Transverse colon (tissue), 4 donors: ENCODE results near the gene RAPGEF4. TPM values are rescaled to one million over a fixed set of nuclear protein-coding genes. Genes with fewer than 3 reads are reported as not detected.

Experiments used
- DNase-seq: peaks from one replicate; pipeline ENCODE4 v3.0.0-alpha.2; 2019
- H3K27ac ChIP-seq, 4 donors: fragments of 200-600 bp; sonication (generic); 2 replicates each; pipeline ENCODE4 v1.5.1; 2016 to 2018; ENCODE audit warnings: inconsistent platforms in 4 of 4
- H3K27me3 ChIP-seq: fragments of 200-600 bp; sonication (generic); 2 replicates; pipeline ENCODE4 v1.5.1; 2017; ENCODE audit warnings: inconsistent platforms
- H3K36me3 ChIP-seq, 4 donors: fragments of 200-600 bp; sonication (generic); 2 replicates each; pipeline ENCODE4 v1.5.1; 2017 to 2019; ENCODE audit warnings: inconsistent platforms in 4 of 4
- H3K4me1 ChIP-seq, 4 donors: fragments of 200-600 bp; sonication (generic); 2 replicates each; pipeline ENCODE4 v1.5.1; 2017 to 2020; ENCODE audit warnings: inconsistent platforms in 4 of 4
- H3K4me3 ChIP-seq, 4 donors: fragments of 200-600 bp; sonication (generic); 1 replicate in 1 of 4; 2 replicates in 3 of 4; pipeline versions ENCODE4 v1.5.1 to v1.6.1; 2017 to 2019; ENCODE audit warnings: inconsistent platforms in 4 of 4
- H3K9me3 ChIP-seq, 2 donors: fragments of 200-600 bp; sonication (generic); 2 replicates each; pipeline ENCODE4 v1.5.1; 2017 to 2019; ENCODE audit warnings: inconsistent platforms in 2 of 2
- EP300 ChIP-seq: sonication (generic); formaldehyde crosslinking; IDR thresholded peaks from one replicate; pipeline ENCODE4 v1.6.1; 2017; ENCODE audit warnings: antibody characterized with exemption, low read depth
- POLR2A ChIP-seq: fragments of 450-650 bp; IDR thresholded peaks from one replicate; pipeline ENCODE4 v1.6.1; 2016; ENCODE audit warnings: antibody characterized with exemption, mild to moderate bottlenecking, moderate library complexity
- POLR2AphosphoS5 ChIP-seq, 3 donors: sonication (generic); formaldehyde crosslinking; IDR thresholded peaks; one replicate each; pipeline ENCODE4 v1.6.1; 2016; ENCODE audit warnings: antibody characterized with exemption in 3 of 3
- WGBS, 2 donors: methylation state at CpG; one replicate each; pipeline ENCODE4 v1.1.5; 2018; ENCODE audit warnings: low coverage in 1 of 2; 5-methylcytosine and 5-hydroxymethylcytosine counted together
- in situ Hi-C, 4 donors: fragments of 200-750 bp; cut with MboI; loops; one replicate each; pipeline versions ENCODE4 v1.15.0 to v1.15.1; 2017; ENCODE audit warnings: low sequenced_read_pairs in 3 of 4, low pct_ligation_motif_present in 1 of 4, low pct_unique_long_range_greater_than_20kb in 1 of 4
- intact Hi-C: fragments of 100-400 bp; cut with DNase I; formaldehyde crosslinking; loops from one replicate; pipeline ENCODE4 v1.15.1; 2023; ENCODE audit warnings: low total_unique reads
- total RNA-seq, 4 donors: library from RNA; depleted of rRNA; stranded (reverse); fragments of >200 nt; gene quantifications; one replicate each; pipeline ENCODE4 v1.1.0, GENCODE V29; 2016
- TF ChIP-seq, protein P1 (sequence below), 5 experiments: fragments of 200-600 bp in 3 of 5; fragments of 450-650 bp in 2 of 5; sonication (generic) in 3 of 5; IDR thresholded peaks; 1 replicate in 2 of 5; 2 replicates in 3 of 5; pipeline ENCODE4 v1.5.1; 2016 to 2017; ENCODE audit warnings: antibody characterized with exemption in 5 of 5, inconsistent platforms in 3 of 5, mild to moderate bottlenecking in 2 of 5, moderate library complexity in 1 of 5

RAPGEF4 gene
- total RNA-seq, 4 donors from 2014 or later = 1.4 to 12.3 (median 2.2) TPM; not detected in 1

DNA sequence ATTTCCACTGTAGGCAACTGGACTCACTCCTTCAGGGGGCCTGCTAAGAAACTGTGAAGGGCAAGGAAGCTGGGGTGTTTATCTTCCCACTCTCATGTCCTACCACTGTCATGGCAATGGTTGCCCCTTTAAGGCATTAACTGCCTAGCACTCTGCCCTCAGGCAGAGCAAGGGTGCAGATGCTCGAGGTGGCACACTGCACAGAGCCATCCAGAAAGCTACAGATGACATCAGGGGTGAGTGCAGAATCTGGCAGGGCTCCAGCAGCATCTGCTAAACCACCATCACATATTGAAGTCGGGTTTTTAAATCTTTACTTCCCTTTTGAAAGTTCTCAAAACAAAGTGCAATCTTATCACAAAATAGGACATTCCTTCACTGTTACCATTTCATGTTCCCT lies 75.4 kb downstream of the RAPGEF4 start:
- WGBS, 2 donors = 32% methylated on average over 2 of the region's 2 CpGs; no CpG with 5 or more reads in 1 of the 2 donors
- Histone ChIP-seq H3K9me3 (no peaks in the 10 kb centered on the region), H3K27ac (no peak overlapping the region), H3K27me3 (peaks cover 11% of the 10 kb centered on the region), H3K4me1 (peaks cover 0 to 7% (median 6%) of the 10 kb centered on the region in 4 donors), H3K36me3 (no peaks in the 10 kb centered on the region), H3K4me3 (no peak overlapping the region)
- in situ Hi-C loops (loop anchor here in 2 of 4 donors (25.0 kb wide), 2 partner anchors 126 to 401 kb away; no protein-coding TSS in a partner anchor), intact Hi-C loops (no loop called here)
- DNase-seq = no peak
- TF ChIP-seq, protein P1, sequence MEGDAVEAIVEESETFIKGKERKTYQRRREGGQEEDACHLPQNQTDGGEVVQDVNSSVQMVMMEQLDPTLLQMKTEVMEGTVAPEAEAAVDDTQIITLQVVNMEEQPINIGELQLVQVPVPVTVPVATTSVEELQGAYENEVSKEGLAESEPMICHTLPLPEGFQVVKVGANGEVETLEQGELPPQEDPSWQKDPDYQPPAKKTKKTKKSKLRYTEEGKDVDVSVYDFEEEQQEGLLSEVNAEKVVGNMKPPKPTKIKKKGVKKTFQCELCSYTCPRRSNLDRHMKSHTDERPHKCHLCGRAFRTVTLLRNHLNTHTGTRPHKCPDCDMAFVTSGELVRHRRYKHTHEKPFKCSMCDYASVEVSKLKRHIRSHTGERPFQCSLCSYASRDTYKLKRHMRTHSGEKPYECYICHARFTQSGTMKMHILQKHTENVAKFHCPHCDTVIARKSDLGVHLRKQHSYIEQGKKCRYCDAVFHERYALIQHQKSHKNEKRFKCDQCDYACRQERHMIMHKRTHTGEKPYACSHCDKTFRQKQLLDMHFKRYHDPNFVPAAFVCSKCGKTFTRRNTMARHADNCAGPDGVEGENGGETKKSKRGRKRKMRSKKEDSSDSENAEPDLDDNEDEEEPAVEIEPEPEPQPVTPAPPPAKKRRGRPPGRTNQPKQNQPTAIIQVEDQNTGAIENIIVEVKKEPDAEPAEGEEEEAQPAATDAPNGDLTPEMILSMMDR (IDR thresholded peaks at IDR 0.05) = no peak
- no peak for TF ChIP-seq EP300
- TF ChIP-seq POLR2AphosphoS5 (IDR thresholded peaks at IDR 0.05) = no peak
- no peak for TF ChIP-seq POLR2A

DNA sequence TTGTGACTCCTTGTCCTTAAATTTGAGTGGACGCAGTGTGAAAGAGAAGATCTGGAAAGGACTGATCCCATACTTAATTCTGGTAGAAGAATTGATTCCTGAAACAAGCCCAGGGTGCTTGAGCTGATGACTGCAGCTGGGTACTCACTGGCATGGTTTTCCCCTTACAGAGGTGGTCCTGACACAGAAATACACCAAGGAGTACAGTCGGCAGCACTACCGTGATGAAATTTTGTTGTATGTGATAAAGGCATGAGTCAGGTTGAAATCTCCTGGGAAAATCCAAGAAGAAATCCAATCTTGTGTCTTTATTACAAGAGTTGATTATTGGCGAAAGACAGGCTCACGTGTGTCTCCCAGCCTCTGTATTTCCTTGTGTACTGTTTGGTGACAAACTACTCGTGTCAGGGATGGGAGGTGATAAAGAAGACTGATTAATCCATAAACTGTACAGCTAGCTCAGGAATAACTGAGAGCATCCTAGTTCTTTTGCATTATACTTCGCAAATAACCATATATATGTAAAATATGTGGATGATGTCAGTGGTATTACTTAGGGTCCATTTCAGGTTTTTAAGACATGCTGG lies 76.6 kb downstream of the RAPGEF4 start:
- H3K36me3 ChIP-seq = no peaks in the 10 kb centered on the region
- TF ChIP-seq EP300 = no peak
- no peak overlapping the region for H3K27ac ChIP-seq
- in situ Hi-C loops (loop anchor here in 2 of 4 donors (25.0 kb wide), 2 partner anchors 125 to 400 kb away; no protein-coding TSS in a partner anchor), intact Hi-C loops (no loop called here)
- peaks cover 11% of the 10 kb centered on the region for H3K27me3 ChIP-seq
- no peaks in the 10 kb centered on the region for H3K9me3 ChIP-seq
- H3K4me3 ChIP-seq = no peak overlapping the region
- no peaks in the 10 kb centered on the region for H3K4me1 ChIP-seq
- DNase-seq = no peak
- WGBS, 2 donors = 56 to 73% methylated on average over 6 to 7 of the region's 7 CpGs

DNA sequence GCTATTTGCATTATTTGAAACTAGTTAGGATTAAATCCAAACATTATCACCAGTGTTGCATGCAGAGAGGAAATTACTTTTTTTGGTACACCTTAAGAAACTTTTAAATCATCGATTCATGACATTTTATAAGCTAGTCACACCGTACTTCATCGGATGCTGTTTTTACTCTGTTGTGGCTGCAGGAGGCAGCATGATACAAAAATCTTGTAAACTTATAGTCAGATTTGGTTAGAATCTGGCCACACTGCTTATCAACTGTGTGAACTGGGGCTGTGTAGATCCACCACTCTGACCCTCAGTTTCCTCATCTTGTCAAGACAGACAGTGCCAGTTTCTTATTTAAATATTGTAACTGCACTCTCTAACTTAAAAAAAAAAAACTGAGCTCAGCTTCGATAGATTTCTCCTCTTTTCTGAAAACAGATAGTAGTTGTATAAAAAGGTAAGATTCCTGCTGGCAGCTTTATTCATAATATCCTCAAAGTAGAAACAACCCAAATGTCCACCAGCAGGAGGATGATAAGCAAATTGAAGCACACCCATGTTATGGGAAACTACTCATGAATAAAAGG lies 77.8 kb downstream of the RAPGEF4 start:
- TF ChIP-seq, protein P1 (IDR thresholded peaks at IDR 0.05) = peak in 3 of 5 experiments; percentile 10 to 12 (median 11)
- TF ChIP-seq POLR2AphosphoS5 (IDR thresholded peaks at IDR 0.05) = no peak
- WGBS, 2 donors = 49 to 50% methylated on average over 4 of the region's 4 CpGs

DNA sequence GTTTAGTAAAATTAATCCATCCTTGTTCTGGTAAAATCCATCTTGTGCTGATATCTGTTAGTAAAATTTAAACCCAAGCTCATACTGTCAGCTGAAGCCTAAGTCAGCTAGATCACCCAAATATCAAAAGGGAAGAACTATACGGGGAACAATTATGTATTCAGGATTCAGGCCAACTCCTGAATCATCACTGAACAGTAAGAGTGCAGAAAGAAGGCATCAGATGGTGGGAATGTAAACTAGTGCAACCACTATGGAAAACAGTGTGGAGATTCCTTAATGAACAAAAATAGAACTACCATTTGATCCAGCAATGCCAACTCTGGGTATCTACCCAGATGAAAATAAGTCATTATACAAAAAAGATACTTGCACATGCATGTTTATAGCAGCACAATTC lies 81.8 kb downstream of the RAPGEF4 start:
- Histone ChIP-seq H3K27ac (no peak overlapping the region), H3K27me3 (no peaks in the 10 kb centered on the region), H3K4me3 (no peak overlapping the region), H3K9me3 (no peaks in the 10 kb centered on the region), H3K36me3 (no peaks in the 10 kb centered on the region), H3K4me1 (no peaks in the 10 kb centered on the region)
- no peak for DNase-seq
- intact Hi-C loops = no loop called here
- no peak for TF ChIP-seq POLR2A
- TF ChIP-seq EP300 = no peak
- no peak for TF ChIP-seq POLR2AphosphoS5 (IDR thresholded peaks at IDR 0.05)
- TF ChIP-seq, protein P1 (IDR thresholded peaks at IDR 0.05) = no peak
- WGBS, 2 donors = 29 to 48% methylated on average over 1 of the region's 1 CpG
- in situ Hi-C loops = loop anchor here in 2 of 4 donors (25.0 kb wide), 2 partner anchors 120 to 395 kb away; no protein-coding TSS in a partner anchor

More for the DNA sequence above, 77.8 kb downstream of the RAPGEF4 start:
- Histone ChIP-seq H3K36me3 (no peaks in the 10 kb centered on the region), H3K4me3 (no peak overlapping the region), H3K9me3 (no peaks in the 10 kb centered on the region), H3K4me1 (no peaks in the 10 kb centered on the region), H3K27me3 (peaks cover 11% of the 10 kb centered on the region), H3K27ac (no peak overlapping the region)
- no peak for DNase-seq
- intact Hi-C loops = no loop called here
- in situ Hi-C loops = loop anchor here in 2 of 4 donors (25.0 kb wide), 2 partner anchors 124 to 399 kb away; no protein-coding TSS in a partner anchor
